ENCODE results near the gene RAB36. TPM values are rescaled to one million over a fixed set of nuclear protein-coding genes. Genes with fewer than 3 reads are reported as not detected.
A peak's percentile ranks its signal among the peaks of the same experiment; 100 is the strongest.

RAB36 gene
- total RNA-seq, 2 donors from 2014 or later, result 0.98 to 2.3 TPM

DNA sequence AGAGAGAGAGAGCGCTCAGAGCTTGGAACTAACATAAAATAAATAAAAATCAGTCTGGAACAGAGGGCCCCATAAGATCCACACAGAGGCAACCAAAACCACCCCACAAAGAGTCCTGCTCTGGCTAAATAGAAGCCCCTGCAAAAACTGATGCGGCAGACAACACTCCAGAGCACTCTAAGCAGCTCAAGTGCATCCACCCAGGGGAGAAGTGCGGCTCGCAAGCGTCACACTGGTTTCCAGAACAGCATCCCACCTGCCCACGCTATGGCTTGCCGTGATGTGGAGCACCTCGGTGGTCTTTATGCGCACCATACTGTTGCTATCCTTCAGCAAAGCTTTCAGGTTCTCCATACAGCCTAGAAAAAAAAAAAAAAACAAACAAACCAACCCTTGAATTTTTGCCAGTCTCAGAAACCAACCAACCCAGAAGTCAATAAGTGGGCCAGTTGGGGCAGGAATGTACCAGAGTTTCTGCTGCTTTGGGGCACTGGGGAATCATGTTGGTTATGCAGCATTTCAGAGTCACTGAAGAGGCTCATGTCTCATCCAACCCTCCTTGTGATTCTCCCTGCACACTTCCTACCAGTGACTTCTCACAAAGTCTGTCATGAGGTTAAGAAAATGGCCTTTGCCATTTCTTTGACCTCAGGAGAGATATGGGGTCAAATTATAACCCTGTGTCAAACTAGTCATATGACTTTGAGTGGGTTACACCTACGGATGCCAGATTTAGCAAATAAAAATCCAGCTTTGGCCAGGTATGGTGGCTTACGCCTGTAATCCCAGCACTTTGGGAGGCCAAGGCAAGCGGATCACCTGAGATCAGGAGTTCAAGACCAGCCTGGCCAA lies 6.5 kb upstream of the RAB36 start:
- Histone ChIP-seq H3K4me3 (no peak overlapping the region), H3K4me1 (peaks cover 8% of the 10 kb centered on the region), H3K9me3 (no peaks in the 10 kb centered on the region), H3K9ac (ENCODE audit: low read depth in 2 of 2, low read length in 2 of 2) (no peak overlapping the region), H3K27me3 (no peaks in the 10 kb centered on the region), H3K36me3 (no peaks in the 10 kb centered on the region), H3K27ac (no peak overlapping the region)
- TF ChIP-seq, protein P1, sequence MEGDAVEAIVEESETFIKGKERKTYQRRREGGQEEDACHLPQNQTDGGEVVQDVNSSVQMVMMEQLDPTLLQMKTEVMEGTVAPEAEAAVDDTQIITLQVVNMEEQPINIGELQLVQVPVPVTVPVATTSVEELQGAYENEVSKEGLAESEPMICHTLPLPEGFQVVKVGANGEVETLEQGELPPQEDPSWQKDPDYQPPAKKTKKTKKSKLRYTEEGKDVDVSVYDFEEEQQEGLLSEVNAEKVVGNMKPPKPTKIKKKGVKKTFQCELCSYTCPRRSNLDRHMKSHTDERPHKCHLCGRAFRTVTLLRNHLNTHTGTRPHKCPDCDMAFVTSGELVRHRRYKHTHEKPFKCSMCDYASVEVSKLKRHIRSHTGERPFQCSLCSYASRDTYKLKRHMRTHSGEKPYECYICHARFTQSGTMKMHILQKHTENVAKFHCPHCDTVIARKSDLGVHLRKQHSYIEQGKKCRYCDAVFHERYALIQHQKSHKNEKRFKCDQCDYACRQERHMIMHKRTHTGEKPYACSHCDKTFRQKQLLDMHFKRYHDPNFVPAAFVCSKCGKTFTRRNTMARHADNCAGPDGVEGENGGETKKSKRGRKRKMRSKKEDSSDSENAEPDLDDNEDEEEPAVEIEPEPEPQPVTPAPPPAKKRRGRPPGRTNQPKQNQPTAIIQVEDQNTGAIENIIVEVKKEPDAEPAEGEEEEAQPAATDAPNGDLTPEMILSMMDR (IDR thresholded peaks at IDR 0.05), result no peak
- DNase-seq, result no peak
- intact Hi-C loops (cut with DNase I), result no loop called here

DNA sequence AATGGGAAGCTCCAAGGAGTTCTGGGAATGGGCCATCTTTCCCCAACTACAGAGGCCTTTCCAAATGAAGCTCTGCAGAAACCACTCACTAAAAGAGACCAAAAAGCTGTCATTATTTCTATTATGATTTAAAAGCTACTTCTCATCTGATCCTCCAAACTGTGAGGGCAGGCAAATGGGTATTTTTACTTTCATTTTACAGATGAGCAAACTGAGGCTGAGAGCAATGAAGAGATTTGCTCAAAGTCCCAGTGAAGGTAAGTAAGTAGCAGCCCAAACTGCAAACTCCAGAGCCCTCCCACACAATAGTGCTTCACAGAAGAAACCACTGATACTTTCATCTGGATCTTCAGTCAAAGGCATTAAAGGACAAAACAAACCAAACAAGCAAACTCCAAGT lies 4.9 kb upstream of the RAB36 start:
- no peak overlapping the region for H3K27ac ChIP-seq
- no peak overlapping the region for H3K4me3 ChIP-seq
- H3K9me3 ChIP-seq, result no peaks in the 10 kb centered on the region
- intact Hi-C loops (cut with DNase I), result no loop called here
- TF ChIP-seq, protein P1 (IDR thresholded peaks at IDR 0.05), result no peak
- DNase-seq, result no peak
- H3K9ac ChIP-seq (ENCODE audit: low read depth in 2 of 2, low read length in 2 of 2), result no peak overlapping the region
- H3K36me3 ChIP-seq, result no peaks in the 10 kb centered on the region
- H3K27me3 ChIP-seq, result no peaks in the 10 kb centered on the region
- H3K4me1 ChIP-seq, result peaks cover 9% of the 10 kb centered on the region

GRCh38 chr22:23142546-23143105 lies 2.7 kb upstream of the RAB36 start:
- Histone ChIP-seq H3K36me3 (no peaks in the 10 kb centered on the region), H3K27ac (peak overlapping the region; percentile 84), H3K4me1 (peaks cover 13% of the 10 kb centered on the region), H3K9me3 (no peaks in the 10 kb centered on the region), H3K4me3 (no peak overlapping the region), H3K27me3 (no peaks in the 10 kb centered on the region), H3K9ac (ENCODE audit: low read depth in 2 of 2, low read length in 2 of 2) (peak overlapping the region in 1 of 2 donors; percentile 54)
- intact Hi-C loops (cut with DNase I), result no loop called here
- TF ChIP-seq, protein P1 (IDR thresholded peaks at IDR 0.05), result no peak
- DNase-seq, result no peak

- DNase-seq, result no peak
- intact Hi-C loops (cut with DNase I), result no loop called here
- Histone ChIP-seq H3K4me1 (peaks cover 13% of the 10 kb centered on the region), H3K27me3 (no peaks in the 10 kb centered on the region), H3K27ac (no peak overlapping the region), H3K36me3 (no peaks in the 10 kb centered on the region), H3K9ac (ENCODE audit: low read depth in 2 of 2, low read length in 2 of 2) (no peak overlapping the region), H3K4me3 (no peak overlapping the region), H3K9me3 (no peaks in the 10 kb centered on the region)
- TF ChIP-seq, protein P1 (IDR thresholded peaks at IDR 0.05), result no peak
These were observed 2.2 kb upstream of the RAB36 start for GRCh38 chr22:23143119-23143518.

DNA sequence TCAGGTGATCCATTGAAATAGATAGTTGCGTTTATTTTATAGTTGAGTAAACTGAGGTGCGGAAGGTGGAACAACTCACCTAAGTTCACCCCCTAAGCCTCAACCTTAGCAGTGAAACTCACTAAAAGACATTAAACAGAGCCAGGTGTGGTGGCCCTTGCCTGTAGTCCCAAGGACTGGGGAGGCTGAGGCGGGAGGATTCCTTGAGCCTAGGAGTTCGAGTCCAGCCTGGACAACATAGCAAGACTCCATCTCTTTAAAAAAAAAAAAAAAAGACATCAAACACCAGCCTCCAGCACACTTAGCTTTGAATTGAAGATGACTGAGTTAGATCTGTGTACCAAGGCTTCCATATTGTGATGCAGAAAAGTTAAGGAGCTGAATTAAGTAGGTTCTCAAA lies 845 bp upstream of the RAB36 start:
- Histone ChIP-seq H3K27me3 (no peaks in the 10 kb centered on the region), H3K4me3 (no peak overlapping the region), H3K9me3 (no peaks in the 10 kb centered on the region), H3K4me1 (peaks cover 13% of the 10 kb centered on the region), H3K27ac (peak overlapping the region; percentile 46), H3K9ac (ENCODE audit: low read depth in 2 of 2, low read length in 2 of 2) (peak overlapping the region in 1 of 2 donors; percentile 74), H3K36me3 (no peaks in the 10 kb centered on the region)
- intact Hi-C loops (cut with DNase I), result no loop called here
- TF ChIP-seq, protein P1 (IDR thresholded peaks at IDR 0.05), result no peak
- DNase-seq, result no peak
